ENCODE results near the gene HIPK2.

The HIPK2 gene

DNA sequence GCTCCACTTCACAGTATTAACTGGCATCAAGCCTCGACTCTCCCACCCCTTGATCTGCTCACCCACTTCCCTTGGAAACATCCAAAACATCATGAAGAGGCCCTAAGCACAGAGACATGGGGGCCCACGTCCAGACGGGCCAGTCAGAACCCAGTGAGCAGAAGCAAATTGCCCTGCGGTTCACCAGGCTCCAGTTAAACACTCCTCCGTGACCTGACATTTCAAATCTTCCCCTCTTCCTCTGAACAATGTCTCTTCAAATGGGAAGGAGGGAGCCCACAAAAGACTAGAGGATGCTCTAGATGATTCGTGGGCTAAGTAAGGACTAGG is 209.5 kb downstream of the HIPK2 start:
- TF ChIP-seq, protein P1, sequence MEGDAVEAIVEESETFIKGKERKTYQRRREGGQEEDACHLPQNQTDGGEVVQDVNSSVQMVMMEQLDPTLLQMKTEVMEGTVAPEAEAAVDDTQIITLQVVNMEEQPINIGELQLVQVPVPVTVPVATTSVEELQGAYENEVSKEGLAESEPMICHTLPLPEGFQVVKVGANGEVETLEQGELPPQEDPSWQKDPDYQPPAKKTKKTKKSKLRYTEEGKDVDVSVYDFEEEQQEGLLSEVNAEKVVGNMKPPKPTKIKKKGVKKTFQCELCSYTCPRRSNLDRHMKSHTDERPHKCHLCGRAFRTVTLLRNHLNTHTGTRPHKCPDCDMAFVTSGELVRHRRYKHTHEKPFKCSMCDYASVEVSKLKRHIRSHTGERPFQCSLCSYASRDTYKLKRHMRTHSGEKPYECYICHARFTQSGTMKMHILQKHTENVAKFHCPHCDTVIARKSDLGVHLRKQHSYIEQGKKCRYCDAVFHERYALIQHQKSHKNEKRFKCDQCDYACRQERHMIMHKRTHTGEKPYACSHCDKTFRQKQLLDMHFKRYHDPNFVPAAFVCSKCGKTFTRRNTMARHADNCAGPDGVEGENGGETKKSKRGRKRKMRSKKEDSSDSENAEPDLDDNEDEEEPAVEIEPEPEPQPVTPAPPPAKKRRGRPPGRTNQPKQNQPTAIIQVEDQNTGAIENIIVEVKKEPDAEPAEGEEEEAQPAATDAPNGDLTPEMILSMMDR (IDR thresholded peaks at IDR 0.05; ENCODE audit: low read depth, low read length) = no peak
- Histone ChIP-seq H3K4me3 (ENCODE audit: low read depth, low read length) (no peak overlapping the region), H3K27me3 (no peaks in the 10 kb centered on the region)

DNA sequence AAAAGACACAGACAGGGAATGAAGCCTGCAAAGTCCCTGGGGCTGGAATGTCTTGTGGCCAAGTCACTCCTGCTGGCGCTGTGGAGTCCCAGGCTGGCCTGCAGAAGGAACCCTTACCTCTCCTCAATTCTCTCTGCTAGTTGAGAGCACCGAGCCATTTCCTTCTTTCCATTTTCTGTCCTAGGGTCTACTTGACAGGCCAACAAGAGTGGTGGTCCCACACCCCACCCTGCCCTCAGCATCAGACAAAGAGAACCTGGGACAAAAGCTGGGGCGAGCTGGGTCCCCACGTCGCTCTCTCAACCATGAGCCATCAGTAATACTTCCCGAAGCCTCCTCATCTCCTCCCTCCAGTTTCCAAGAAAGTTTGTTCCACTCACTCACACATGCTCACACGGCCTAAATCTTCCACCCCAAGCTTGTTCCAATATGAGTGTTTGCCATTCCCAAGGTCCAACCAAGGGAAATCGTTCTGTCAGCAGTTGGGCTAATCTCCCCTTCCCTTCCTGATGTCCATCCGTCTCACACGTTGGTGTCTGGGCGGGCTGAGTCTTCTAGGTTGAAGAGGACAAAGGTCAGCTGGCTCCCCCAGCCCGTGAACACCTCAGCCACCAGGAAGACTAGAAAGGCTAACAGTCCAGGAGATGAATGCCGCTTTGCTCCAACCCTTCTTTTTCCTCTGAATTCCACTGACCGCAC is 210.0 kb downstream of the HIPK2 start:
- no peaks in the 10 kb centered on the region for H3K27me3 ChIP-seq
- no peaks in the 10 kb centered on the region for H3K9me3 ChIP-seq
- H3K4me3 ChIP-seq (ENCODE audit: low read depth, low read length) = no peak overlapping the region
- H3K4me1 ChIP-seq = no peaks in the 10 kb centered on the region
- DNase-seq = no peak
- TF ChIP-seq, protein P1 (IDR thresholded peaks at IDR 0.05; ENCODE audit: low read depth, low read length) = no peak
- H3K36me3 ChIP-seq = no peaks in the 10 kb centered on the region

More for the DNA sequence above, 209.5 kb downstream of the HIPK2 start:
- Histone ChIP-seq H3K9me3 (no peaks in the 10 kb centered on the region), H3K4me1 (no peaks in the 10 kb centered on the region), H3K36me3 (no peaks in the 10 kb centered on the region)
- no peak for DNase-seq

DNA sequence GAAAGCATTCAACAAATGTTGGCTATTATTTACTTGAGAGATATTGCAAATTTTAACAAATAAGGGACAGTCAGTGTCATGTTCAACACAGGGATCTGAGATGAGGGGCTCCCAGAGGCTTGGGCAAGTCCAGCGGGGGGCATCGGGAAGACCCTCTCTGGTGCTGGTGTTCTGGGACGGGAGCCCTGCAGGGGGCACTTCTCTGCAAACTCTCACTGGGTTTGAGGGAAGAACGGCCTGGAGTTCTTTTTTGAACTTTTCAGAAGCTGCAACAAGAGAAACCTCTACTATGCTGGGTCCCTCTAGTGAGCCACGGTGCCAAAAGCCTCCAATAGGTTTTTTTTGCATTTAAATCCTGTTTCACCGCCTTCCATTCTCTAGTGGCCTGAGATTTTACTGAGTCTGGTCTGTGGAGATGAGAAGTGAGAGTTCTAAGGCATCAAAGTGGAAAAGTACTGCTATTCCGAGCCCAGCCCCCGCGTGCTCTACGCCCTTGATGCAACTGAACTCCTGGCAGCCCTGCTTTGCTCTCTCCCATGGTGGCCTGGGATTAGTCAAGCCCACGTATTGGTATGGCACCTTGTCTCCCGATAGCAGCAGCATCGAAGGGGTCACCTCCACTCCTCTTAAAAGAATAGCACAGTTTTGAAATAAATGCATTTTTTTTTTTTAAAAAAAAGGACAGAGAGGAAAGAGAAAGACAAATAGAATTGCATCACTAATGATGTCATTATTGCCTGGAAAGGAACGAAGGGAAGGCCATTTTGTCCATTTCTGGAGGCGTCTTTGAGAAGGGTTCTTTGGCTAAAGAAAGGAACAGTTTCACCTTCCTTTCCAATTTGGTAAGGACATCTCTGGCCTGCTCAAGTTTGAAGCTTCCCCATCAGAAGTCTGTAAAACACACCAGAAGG is 210.8 kb downstream of the HIPK2 start:
- no peak overlapping the region for H3K4me3 ChIP-seq (ENCODE audit: low read depth, low read length)
- H3K4me1 ChIP-seq = no peaks in the 10 kb centered on the region
- DNase-seq = no peak
- no peaks in the 10 kb centered on the region for H3K36me3 ChIP-seq
- TF ChIP-seq, protein P1 (IDR thresholded peaks at IDR 0.05; ENCODE audit: low read depth, low read length) = no peak
- H3K27me3 ChIP-seq = no peaks in the 10 kb centered on the region
- no peaks in the 10 kb centered on the region for H3K9me3 ChIP-seq

DNA sequence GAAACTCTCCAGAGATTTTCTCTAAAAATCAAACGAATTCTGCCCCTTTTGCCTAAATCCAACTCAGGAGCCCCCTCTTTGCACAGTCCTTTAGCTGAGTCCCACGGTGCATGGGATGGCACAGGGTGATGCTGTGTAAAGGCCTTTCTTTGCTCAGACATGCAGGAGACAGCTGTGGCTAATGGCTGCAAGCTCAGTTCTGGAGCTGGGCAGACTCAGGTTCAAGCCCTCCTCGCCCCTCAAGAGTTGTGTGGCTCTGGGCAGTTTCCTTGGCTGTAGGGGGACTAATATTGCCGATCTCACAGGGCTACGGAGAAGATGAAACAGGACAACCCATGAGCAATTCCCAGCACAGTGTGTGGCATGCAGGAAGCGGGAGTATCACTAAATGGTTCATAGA is 211.7 kb downstream of the HIPK2 start:
- Histone ChIP-seq H3K4me1 (no peaks in the 10 kb centered on the region), H3K36me3 (no peaks in the 10 kb centered on the region), H3K27me3 (no peaks in the 10 kb centered on the region), H3K4me3 (ENCODE audit: low read depth, low read length) (no peak overlapping the region), H3K9me3 (no peaks in the 10 kb centered on the region)
- TF ChIP-seq, protein P1 (IDR thresholded peaks at IDR 0.05; ENCODE audit: low read depth, low read length) = no peak
- DNase-seq = no peak

DNA sequence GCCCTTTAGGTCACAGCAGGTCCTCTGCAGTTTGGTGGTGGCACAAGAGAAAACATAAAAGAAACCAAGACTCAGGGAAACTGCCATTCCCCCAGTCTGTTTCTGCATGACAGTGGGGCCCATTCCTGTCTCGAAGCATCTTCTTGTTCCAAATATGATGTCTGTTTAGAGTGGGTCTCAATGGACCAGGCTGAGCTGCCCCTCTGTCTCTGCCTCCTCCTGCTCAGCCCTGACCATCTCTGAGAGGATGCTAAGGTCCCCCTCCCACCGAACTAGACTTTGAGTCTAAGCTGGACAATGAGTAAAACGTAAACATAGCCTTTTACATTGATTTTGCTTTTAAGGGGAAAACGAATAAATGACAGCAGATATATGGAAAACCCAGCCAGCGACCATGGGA is 213.9 kb downstream of the HIPK2 start:
- Histone ChIP-seq H3K36me3 (no peaks in the 10 kb centered on the region), H3K27me3 (no peaks in the 10 kb centered on the region), H3K4me1 (no peaks in the 10 kb centered on the region), H3K4me3 (ENCODE audit: low read depth, low read length) (no peak overlapping the region), H3K9me3 (no peaks in the 10 kb centered on the region)
- DNase-seq = no peak
- TF ChIP-seq, protein P1 (IDR thresholded peaks at IDR 0.05; ENCODE audit: low read depth, low read length) = no peak

All from BE2C (cell line).